ENCODE measurements around the gene NEK11.

DNA sequence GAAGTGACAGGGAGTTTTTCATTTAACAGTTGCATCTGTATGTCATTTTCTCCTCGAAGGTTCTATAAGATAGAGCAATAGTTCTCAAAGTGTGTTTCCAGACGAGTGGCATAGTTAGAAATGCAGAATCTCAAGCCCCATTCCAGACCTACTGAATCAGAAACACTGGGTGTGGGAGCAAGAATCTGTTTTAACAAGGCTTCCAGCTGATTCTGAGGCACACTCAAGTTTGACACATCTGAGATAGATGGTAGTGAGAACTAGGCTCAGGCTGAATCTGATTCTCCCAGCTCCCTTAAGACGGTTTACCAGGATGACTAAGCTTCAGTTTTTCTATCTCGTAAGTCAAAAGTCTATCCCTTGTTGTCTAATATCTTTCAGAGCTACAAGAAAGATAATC lies 195.1 kb downstream of the NEK11 start:
- TF ChIP-seq, protein P1, sequence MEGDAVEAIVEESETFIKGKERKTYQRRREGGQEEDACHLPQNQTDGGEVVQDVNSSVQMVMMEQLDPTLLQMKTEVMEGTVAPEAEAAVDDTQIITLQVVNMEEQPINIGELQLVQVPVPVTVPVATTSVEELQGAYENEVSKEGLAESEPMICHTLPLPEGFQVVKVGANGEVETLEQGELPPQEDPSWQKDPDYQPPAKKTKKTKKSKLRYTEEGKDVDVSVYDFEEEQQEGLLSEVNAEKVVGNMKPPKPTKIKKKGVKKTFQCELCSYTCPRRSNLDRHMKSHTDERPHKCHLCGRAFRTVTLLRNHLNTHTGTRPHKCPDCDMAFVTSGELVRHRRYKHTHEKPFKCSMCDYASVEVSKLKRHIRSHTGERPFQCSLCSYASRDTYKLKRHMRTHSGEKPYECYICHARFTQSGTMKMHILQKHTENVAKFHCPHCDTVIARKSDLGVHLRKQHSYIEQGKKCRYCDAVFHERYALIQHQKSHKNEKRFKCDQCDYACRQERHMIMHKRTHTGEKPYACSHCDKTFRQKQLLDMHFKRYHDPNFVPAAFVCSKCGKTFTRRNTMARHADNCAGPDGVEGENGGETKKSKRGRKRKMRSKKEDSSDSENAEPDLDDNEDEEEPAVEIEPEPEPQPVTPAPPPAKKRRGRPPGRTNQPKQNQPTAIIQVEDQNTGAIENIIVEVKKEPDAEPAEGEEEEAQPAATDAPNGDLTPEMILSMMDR (IDR thresholded peaks at IDR 0.05) = no peak
- no peak for TF ChIP-seq POLR2A (IDR thresholded peaks at IDR 0.05)
